Measurements from ENCODE around the gene VAX1. TPM values are rescaled to one million over a fixed set of nuclear protein-coding genes. Genes with fewer than 3 reads are reported as not detected.

Gene VAX1
- total and polyA plus RNA-seq, 2 donors (not counting 1 experiment from before 2014, with no cell fraction given): not detected

GRCh38 chr10:117184821-117185220 lies 46.8 kb upstream of the VAX1 start:
- no peaks in the 10 kb centered on the region for H3K36me3 ChIP-seq (ENCODE audit: control insufficient read depth, insufficient read depth, low read length)
- no peak overlapping the region for H3K27ac ChIP-seq (ENCODE audit: insufficient read depth, low read length)
- no peak overlapping the region for H3K4me2 ChIP-seq (ENCODE audit: extremely low read depth, insufficient read depth, low read length)
- no peak overlapping the region for H3K4me3 ChIP-seq (replicated peaks in 1 of 4; ENCODE audit: control extremely low read depth in 1 of 4, insufficient read depth in 1 of 4, low read depth in 3 of 4, low read length in 4 of 4)
- DNase-seq (ENCODE audit: low read depth in 2 of 2): no peak
- H3K79me2 ChIP-seq (ENCODE audit: control insufficient read depth, insufficient read depth, low read length): no peaks in the 10 kb centered on the region
- no peak for TF ChIP-seq CTCF (conservative IDR thresholded peaks at IDR 0.05 in 1 of 2, IDR thresholded peaks at IDR 0.05 in 1 of 2; ENCODE audit: low read depth in 1 of 2, low read length in 2 of 2)
- no peak for TF ChIP-seq EZH2 (IDR thresholded peaks at IDR 0.05; ENCODE audit: low read length, missing control alignments)
- no peak overlapping the region for H3K9ac ChIP-seq (ENCODE audit: insufficient read depth, low read length)
- no peaks in the 10 kb centered on the region for H3K9me3 ChIP-seq (ENCODE audit: control insufficient read depth, insufficient read depth, low read depth, low read length)
- no peak overlapping the region for H2AFZ ChIP-seq (ENCODE audit: low read length)
- H3K27me3 ChIP-seq (ENCODE audit: control insufficient read depth, insufficient read depth, low read length): no peaks in the 10 kb centered on the region
- no peaks in the 10 kb centered on the region for H3K4me1 ChIP-seq (ENCODE audit: control insufficient read depth, extremely low read depth, insufficient read depth, low read length)
- no peaks in the 10 kb centered on the region for H4K20me1 ChIP-seq (ENCODE audit: control insufficient read depth, extremely low read depth, insufficient read depth, low read length)

GRCh38 chr10:117184296-117184695 lies 46.2 kb upstream of the VAX1 start:
- no peaks in the 10 kb centered on the region for H4K20me1 ChIP-seq (ENCODE audit: control insufficient read depth, extremely low read depth, insufficient read depth, low read length)
- no peak overlapping the region for H2AFZ ChIP-seq (ENCODE audit: low read length)
- TF ChIP-seq CTCF (conservative IDR thresholded peaks at IDR 0.05 in 1 of 2, IDR thresholded peaks at IDR 0.05 in 1 of 2; ENCODE audit: low read depth in 1 of 2, low read length in 2 of 2) (no peak), EZH2 (IDR thresholded peaks at IDR 0.05; ENCODE audit: low read length, missing control alignments) (no peak)
- H3K4me1 ChIP-seq (ENCODE audit: control insufficient read depth, extremely low read depth, insufficient read depth, low read length): no peaks in the 10 kb centered on the region
- no peak for DNase-seq (ENCODE audit: low read depth in 2 of 2)
- no peak overlapping the region for H3K27ac ChIP-seq (ENCODE audit: insufficient read depth, low read length)
- no peak overlapping the region for H3K9ac ChIP-seq (ENCODE audit: insufficient read depth, low read length)
- no peaks in the 10 kb centered on the region for H3K79me2 ChIP-seq (ENCODE audit: control insufficient read depth, insufficient read depth, low read length)
- no peaks in the 10 kb centered on the region for H3K36me3 ChIP-seq (ENCODE audit: control insufficient read depth, insufficient read depth, low read length)
- no peak overlapping the region for H3K4me2 ChIP-seq (ENCODE audit: extremely low read depth, insufficient read depth, low read length)
- H3K27me3 ChIP-seq (ENCODE audit: control insufficient read depth, insufficient read depth, low read length): no peaks in the 10 kb centered on the region
- H3K9me3 ChIP-seq (ENCODE audit: control insufficient read depth, insufficient read depth, low read depth, low read length): no peaks in the 10 kb centered on the region
- no peak overlapping the region for H3K4me3 ChIP-seq (replicated peaks in 1 of 4; ENCODE audit: control extremely low read depth in 1 of 4, insufficient read depth in 1 of 4, low read depth in 3 of 4, low read length in 4 of 4)

- H3K27me3 ChIP-seq (ENCODE audit: control insufficient read depth, insufficient read depth, low read length): peaks cover 1% of the 10 kb centered on the region
- H3K79me2 ChIP-seq (ENCODE audit: control insufficient read depth, insufficient read depth, low read length): no peaks in the 10 kb centered on the region
- H3K27ac ChIP-seq (ENCODE audit: insufficient read depth, low read length): no peak overlapping the region
- TF ChIP-seq EZH2 (IDR thresholded peaks at IDR 0.05; ENCODE audit: low read length, missing control alignments): no peak
- no peak for TF ChIP-seq CTCF (conservative IDR thresholded peaks at IDR 0.05 in 1 of 2, IDR thresholded peaks at IDR 0.05 in 1 of 2; ENCODE audit: low read depth in 1 of 2, low read length in 2 of 2)
- DNase-seq (ENCODE audit: low read depth in 2 of 2): no peak
- H3K36me3 ChIP-seq (ENCODE audit: control insufficient read depth, insufficient read depth, low read length): no peaks in the 10 kb centered on the region
- H3K9ac ChIP-seq (ENCODE audit: insufficient read depth, low read length): no peak overlapping the region
- no peak overlapping the region for H3K4me3 ChIP-seq (replicated peaks in 1 of 4; ENCODE audit: control extremely low read depth in 1 of 4, insufficient read depth in 1 of 4, low read depth in 3 of 4, low read length in 4 of 4)
- no peak overlapping the region for H2AFZ ChIP-seq (ENCODE audit: low read length)
- peaks cover under 1% of the 10 kb centered on the region for H4K20me1 ChIP-seq (ENCODE audit: control insufficient read depth, extremely low read depth, insufficient read depth, low read length)
- H3K4me1 ChIP-seq (ENCODE audit: control insufficient read depth, extremely low read depth, insufficient read depth, low read length): no peaks in the 10 kb centered on the region
- no peaks in the 10 kb centered on the region for H3K9me3 ChIP-seq (ENCODE audit: control insufficient read depth, insufficient read depth, low read depth, low read length)
- no peak overlapping the region for H3K4me2 ChIP-seq (ENCODE audit: extremely low read depth, insufficient read depth, low read length)
These were observed 40.1 kb upstream of the VAX1 start for GRCh38 chr10:117178190-117178589.

All from fibroblast of lung (primary cell).